SK-N-MC (cell line): ENCODE measurements around the gene DCN.

Experiments used
- DNase-seq: peaks from one replicate; pipeline ENCODE4 v3.0.0-alpha.2; 2011; ENCODE audit warnings: low read depth, low spot score
- H3K27ac ChIP-seq: fragments of 200-600 bp; sonication (generic); 2 replicates; pipeline ENCODE4 v1.5.1; 2016; ENCODE audit warnings: mixed run types
- H3K36me3 ChIP-seq: fragments of 200-600 bp; sonication (generic); 2 replicates; pipeline ENCODE4 v1.6.1; 2017; ENCODE audit warnings: antibody characterized with exemption, low read length, mixed read lengths; ENCODE audit not compliant: insufficient read depth
- H3K4me3 ChIP-seq: fragments of 200-600 bp; sonication (generic); 2 replicates; pipeline ENCODE4 v1.5.1; 2016
- H3K9ac ChIP-seq: fragments of 200-600 bp; sonication (generic); 2 replicates; pipeline ENCODE4 v1.8.0; 2017; ENCODE audit warnings: mixed run types, mixed read lengths; ENCODE audit not compliant: insufficient read length
- H3K9me3 ChIP-seq: fragments of 200-600 bp; sonication (generic); 2 replicates; pipeline ENCODE4 v1.6.1; 2017; ENCODE audit warnings: low read depth, mild to moderate bottlenecking, antibody characterized with exemption, low read length, moderate library complexity, mixed read lengths
- EZH2 ChIP-seq: fragments of 200-600 bp; sonication (generic); IDR thresholded peaks from one replicate; pipeline ENCODE4 v1.6.1; 2017; ENCODE audit warnings: antibody characterized with exemption
- FOXP2 ChIP-seq: optimal IDR thresholded peaks from 2 replicates; pipeline ENCODE3; 2011; ENCODE audit warnings: mild to moderate bottlenecking, moderate library complexity; ENCODE audit not compliant: insufficient read depth; ENCODE audit errors: extremely low read length, control extremely low read depth
- POLR2AphosphoS5 ChIP-seq: IDR thresholded peaks from 2 replicates; pipeline ENCODE4 v1.6.1; 2012; ENCODE audit warnings: mild to moderate bottlenecking, low read depth, low read length, borderline replicate concordance

Gene DCN

DNA sequence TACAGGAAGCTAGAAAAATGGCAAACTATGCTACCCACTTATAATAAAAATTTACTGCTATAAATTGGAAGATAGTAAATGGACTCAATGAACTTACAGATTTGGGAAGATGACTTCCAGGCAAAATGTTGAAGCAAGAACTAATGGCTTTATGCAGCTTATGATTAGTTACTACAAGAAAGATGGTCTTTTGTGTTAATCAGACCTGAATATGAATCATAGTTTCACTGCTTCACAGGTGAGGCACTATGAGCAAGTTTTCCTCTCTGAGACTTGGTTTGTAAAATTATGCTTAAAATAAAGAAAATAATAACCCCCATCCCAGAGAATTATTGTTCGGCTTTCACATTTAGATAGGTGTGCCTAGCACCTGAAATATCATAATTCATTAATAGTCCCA lies 19.8 kb upstream of the DCN start:
- TF ChIP-seq EZH2 (no peak), FOXP2 (no peak), POLR2AphosphoS5 (no peak)
- Histone ChIP-seq H3K4me3 (no peak overlapping the region), H3K9me3 (peaks cover 8% of the 10 kb centered on the region; the same call in 1 of the 2 replicates), H3K36me3 (no peaks in the 10 kb centered on the region), H3K27ac (no peak overlapping the region), H3K9ac (no peak overlapping the region)
- DNase-seq: no peak

DNA sequence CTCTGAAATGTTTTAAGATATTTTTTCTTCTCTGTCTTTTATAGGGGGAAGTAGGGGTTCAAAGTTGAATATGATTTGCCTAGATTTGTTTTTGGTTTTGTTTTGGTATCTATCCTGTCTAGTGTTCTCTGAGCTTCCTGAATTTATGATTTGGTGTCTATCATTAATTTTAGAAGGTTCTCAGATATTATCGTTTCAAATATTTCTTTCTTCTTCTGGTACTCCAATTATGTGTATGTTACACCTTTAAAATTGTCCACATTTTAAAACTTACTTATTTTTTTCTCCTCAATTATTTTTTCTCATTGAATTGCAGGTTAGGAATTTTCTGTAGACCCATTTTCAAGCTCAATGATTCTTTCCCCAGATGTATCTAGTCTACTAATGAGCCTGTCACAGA lies 13.8 kb upstream of the DCN start:
- no peak for TF ChIP-seq POLR2AphosphoS5
- DNase-seq: no peak
- Histone ChIP-seq H3K9me3 (peaks cover 12% of the 10 kb centered on the region; the same call in 1 of the 2 replicates), H3K4me3 (no peak overlapping the region), H3K36me3 (no peaks in the 10 kb centered on the region), H3K27ac (no peak overlapping the region), H3K9ac (no peak overlapping the region)

DNA sequence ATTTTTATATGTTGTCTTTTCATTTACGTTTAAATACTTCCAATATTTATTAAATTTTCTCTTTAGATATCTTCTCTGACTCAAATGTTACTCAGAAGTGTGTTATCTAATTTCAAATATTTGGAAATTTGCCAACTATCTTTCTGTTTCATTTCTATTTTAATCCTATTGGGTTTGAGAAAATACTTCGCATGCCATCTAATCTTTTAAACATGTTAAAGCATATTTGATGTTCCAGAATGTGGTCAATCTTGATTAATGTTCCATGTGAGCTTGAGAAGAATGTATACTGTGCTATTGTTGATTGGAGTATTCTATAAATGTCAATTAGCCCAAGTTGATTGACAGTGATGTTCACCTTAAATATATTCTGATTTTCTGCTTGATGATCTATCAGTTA lies 11.9 kb upstream of the DCN start:
- Histone ChIP-seq H3K27ac (no peak overlapping the region), H3K9ac (no peak overlapping the region), H3K4me3 (no peak overlapping the region), H3K36me3 (no peaks in the 10 kb centered on the region), H3K9me3 (peaks cover 10% of the 10 kb centered on the region; the same call in 1 of the 2 replicates)
- TF ChIP-seq EZH2 (no peak), POLR2AphosphoS5 (no peak), FOXP2 (no peak)
- no peak for DNase-seq

DNA sequence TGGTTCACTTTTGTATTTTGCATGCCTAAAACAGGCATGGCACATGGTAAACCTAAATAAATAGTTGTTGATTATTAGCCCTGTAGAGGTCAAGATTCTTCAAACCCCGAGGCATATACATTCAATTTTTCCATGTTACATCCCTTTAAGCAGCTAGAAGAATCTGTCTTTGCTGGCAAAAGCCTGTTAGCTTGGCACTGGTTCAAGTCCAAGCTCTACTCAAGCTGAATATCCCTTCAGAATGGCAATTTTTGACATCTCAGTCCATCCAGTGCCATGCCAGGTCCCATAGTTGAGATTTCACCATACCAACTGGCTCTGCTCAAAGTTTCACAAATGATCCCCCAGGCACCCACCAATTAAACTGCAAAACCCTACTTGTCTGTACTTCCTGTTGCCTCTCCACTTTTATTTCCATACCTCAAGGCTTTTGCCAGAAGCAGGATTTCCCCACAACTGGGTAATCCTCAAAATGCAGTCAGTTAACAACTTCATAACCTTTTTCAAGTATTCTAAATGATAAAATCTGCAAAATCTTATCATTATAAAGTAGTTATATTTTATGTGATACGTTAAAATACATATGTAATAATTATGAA lies 9.0 kb upstream of the DCN start:
- peaks cover 4% of the 10 kb centered on the region; the same call in 1 of the 2 replicates for H3K9me3 ChIP-seq
- peak overlapping the region; percentile 53; the same call in 1 of the 2 replicates for H3K27ac ChIP-seq
- no peak overlapping the region for H3K9ac ChIP-seq
- TF ChIP-seq POLR2AphosphoS5 (peak; percentile 73; the same call in 1 of the 2 replicates), EZH2 (no peak), FOXP2 (no peak)
- no peaks in the 10 kb centered on the region for H3K36me3 ChIP-seq
- H3K4me3 ChIP-seq: no peak overlapping the region
- DNase-seq: peak; percentile 81

DNA sequence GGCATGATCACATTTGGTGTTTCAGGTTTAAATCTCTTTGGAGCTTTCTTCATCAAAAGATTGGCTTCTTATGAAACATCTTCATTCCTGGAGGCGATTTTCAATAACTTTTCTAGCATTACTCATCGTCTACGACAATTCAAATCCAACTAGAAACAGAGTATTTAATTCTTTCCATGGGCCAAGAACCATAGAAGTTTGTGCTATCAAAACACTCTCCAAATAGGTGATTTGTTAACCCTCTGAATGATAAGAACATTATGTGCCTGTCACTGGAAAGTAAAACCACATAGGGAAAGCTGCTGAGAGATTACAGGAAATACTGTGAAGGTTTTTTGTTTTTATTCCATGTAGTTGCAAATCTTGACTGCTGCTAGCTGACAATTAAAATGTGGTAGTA lies 6.9 kb upstream of the DCN start:
- Histone ChIP-seq H3K9ac (no peak overlapping the region), H3K36me3 (no peaks in the 10 kb centered on the region)

DNA sequence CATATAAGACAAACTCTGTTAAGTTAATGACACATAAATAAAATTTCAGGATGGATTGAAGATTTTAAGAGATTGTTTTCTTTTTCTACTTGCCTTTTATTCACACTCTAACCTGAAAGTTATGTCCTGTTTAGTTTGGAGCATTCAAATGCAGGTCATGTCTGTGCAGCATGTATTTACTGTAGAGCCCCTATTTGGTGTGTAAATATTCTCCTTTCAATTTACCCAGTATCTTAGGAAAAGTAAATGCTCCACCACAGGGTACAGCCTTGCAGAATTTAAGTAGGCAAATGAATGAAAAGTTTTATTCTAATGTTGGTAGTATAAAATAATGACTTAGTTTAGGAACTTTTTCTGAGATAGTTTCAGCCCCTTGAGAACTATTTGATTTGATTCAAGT lies 6.2 kb upstream of the DCN start:
- no peak overlapping the region for H3K4me3 ChIP-seq
- no peak for DNase-seq
- H3K9ac ChIP-seq: no peak overlapping the region
- no peaks in the 10 kb centered on the region for H3K9me3 ChIP-seq
- H3K36me3 ChIP-seq: no peaks in the 10 kb centered on the region
- H3K27ac ChIP-seq: no peak overlapping the region
- no peak for TF ChIP-seq POLR2AphosphoS5
- TF ChIP-seq FOXP2: no peak
- no peak for TF ChIP-seq EZH2

More for the DNA sequence above, 6.9 kb upstream of the DCN start:
- Histone ChIP-seq H3K4me3 (peak overlapping the region; percentile 40; the same call in 1 of the 2 replicates), H3K9me3 (no peaks in the 10 kb centered on the region), H3K27ac (peak overlapping the region; percentile 55; the same call in 1 of the 2 replicates)
- DNase-seq: no peak
- no peak for TF ChIP-seq EZH2
- TF ChIP-seq POLR2AphosphoS5: no peak
- TF ChIP-seq FOXP2: no peak

DNA sequence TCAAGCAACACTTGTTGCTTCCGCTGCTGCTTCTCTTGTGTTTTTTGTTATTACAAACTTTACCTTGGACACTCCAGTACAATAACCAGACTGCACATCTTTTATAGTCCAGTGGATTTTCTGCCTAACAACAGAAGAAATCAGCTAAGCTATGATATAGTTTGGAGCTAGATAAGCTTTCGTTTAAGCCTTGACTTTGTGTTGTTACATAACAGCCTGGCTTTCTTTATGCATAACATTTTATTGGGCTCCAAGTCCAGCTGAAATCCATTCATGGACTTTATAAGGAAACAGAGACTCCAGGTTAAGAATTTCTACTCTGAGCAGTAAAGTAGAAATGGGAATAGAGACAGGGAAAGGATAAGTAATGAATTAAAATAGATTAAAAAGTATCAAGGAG lies 3.5 kb upstream of the DCN start:
- H3K36me3 ChIP-seq: no peaks in the 10 kb centered on the region
- TF ChIP-seq FOXP2 (no peak), EZH2 (no peak), POLR2AphosphoS5 (no peak)
- H3K9me3 ChIP-seq: no peaks in the 10 kb centered on the region
- H3K9ac ChIP-seq: no peak overlapping the region
- H3K4me3 ChIP-seq: no peak overlapping the region
- H3K27ac ChIP-seq: no peak overlapping the region
- no peak for DNase-seq

DNA sequence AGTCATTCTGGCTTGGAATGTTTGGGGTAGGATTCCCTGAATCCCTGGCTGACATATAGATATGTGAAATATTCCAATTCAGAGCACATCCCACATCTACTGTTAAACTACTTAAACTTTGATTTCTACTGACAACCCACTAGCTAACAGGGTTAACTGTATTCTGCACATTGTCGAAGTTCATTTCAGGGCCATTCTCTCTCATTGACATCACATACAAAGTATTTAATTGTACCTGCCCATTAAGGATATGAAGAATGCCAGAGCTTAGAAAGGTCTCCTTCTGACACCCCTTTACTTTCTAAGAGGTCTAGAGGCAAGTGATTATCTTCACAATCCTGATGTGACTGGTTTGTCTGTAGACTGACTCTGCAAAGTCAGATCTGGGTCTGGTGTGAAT lies 2.8 kb upstream of the DCN start:
- Histone ChIP-seq H3K27ac (no peak overlapping the region), H3K9ac (no peak overlapping the region), H3K4me3 (no peak overlapping the region), H3K36me3 (no peaks in the 10 kb centered on the region), H3K9me3 (no peaks in the 10 kb centered on the region)
- no peak for DNase-seq
- TF ChIP-seq FOXP2 (no peak), EZH2 (no peak), POLR2AphosphoS5 (no peak)

DNA sequence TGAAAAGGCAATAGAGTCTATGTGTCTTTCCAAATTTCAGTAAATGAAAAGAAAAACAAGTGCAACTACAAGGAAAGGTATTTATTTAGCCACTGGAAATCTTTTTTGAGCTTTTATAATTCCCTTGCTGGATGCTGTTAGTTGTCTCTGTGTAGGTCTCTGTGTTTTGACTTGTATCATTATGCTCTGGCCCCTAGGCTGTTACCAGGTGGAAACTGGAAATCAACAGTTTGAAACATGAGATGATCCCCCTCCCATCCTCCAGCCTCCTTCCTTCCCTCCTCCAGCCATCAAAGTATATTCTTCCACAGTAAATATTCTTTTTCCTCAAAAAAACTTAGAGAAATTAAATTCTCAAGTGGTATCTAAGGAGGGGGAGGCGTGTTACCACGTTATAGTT lies 934 bp upstream of the DCN start:
- H3K9me3 ChIP-seq: no peaks in the 10 kb centered on the region
- no peak for DNase-seq
- H3K36me3 ChIP-seq: no peaks in the 10 kb centered on the region
- peak overlapping the region; percentile 97 for H3K27ac ChIP-seq
- TF ChIP-seq POLR2AphosphoS5 (no peak), FOXP2 (no peak), EZH2 (no peak)
- H3K9ac ChIP-seq: peak overlapping the region; percentile 61
- peak overlapping the region; percentile 79 for H3K4me3 ChIP-seq
